Right cardiac atrium (tissue), 5 donors: ENCODE results near the gene CNPY3. TPM values are rescaled to one million over a fixed set of nuclear protein-coding genes. Genes with fewer than 3 reads are reported as not detected.

Experiments used
- ATAC-seq, 2 donors: fragments of 200-7000 bp; cut with Tn5 transposase; one replicate each; pipeline versions ENCODE4 v1.8.0 to v1.9.1; 2020; ENCODE audit warnings: moderate library complexity in 2 of 2, mild to moderate bottlenecking in 1 of 2
- DNase-seq, 3 donors: peaks; one replicate each; pipeline ENCODE4 v3.0.0-alpha.2; 2020
- H3K27ac ChIP-seq: one replicate; pipeline ENCODE4 v1.5.1; 2013; ENCODE audit warnings: mild to moderate bottlenecking, low read length, control low read depth, moderate library complexity
- H3K27me3 ChIP-seq: one replicate; pipeline ENCODE4 v1.6.1; 2013; ENCODE audit not compliant: control insufficient read depth, insufficient read depth
- H3K4me1 ChIP-seq: one replicate; pipeline ENCODE4 v1.6.1; 2013; ENCODE audit warnings: low read length; ENCODE audit not compliant: control insufficient read depth, insufficient read depth
- H3K4me3 ChIP-seq: one replicate; pipeline ENCODE4 v1.5.1; 2013; ENCODE audit warnings: low read length, control low read depth
- H3K9me3 ChIP-seq: one replicate; pipeline ENCODE4 v1.6.1; 2013; ENCODE audit warnings: low read length; ENCODE audit not compliant: control insufficient read depth
- WGBS: extraction: QIAGEN DNeasy Blood & Tissue Kit; methylation state at CpG from one replicate; pipeline ENCODE4 v1.1.7; 2013; 5-methylcytosine and 5-hydroxymethylcytosine counted together
- intact Hi-C, 4 donors: fragments of 100-400 bp; cut with DNase I; formaldehyde crosslinking; loops; one replicate each; pipeline versions ENCODE4 v1.11.0 to v1.14.0; 2022 to 2023
- polyA plus RNA-seq: library from polyadenylated mRNA; stranded (reverse); fragments of 200-250 nt; gene quantifications from one replicate; pipeline ENCODE4 v1.2.3, GENCODE V29; 2013
- total RNA-seq, 4 donors: library from RNA; stranded (reverse); fragmentation: NEBNext Ultra II Directional; extraction: Animal tissue kit (Norgen Biotek cat#: 25700); gene quantifications; one replicate each; pipeline ENCODE4 v1.2.1, GENCODE V29; 2021
- donor health status: healthy with polysubstance abuse.
- donor health status: DM: no; HTN: yes; CAD: no.
- donor health status: DM: no; HTN: no; CAD: no.
- donor health status: DM: no; HTN: yes; CAD: no; lungs with severe emphysema.
- donor health status: DM: yes; HTN: yes; CAD: no.

CNPY3 gene
- total and polyA plus RNA-seq, 5 donors, result 19.2 to 32.4 (median 27.0) TPM

- Histone ChIP-seq H3K27ac (no peak overlapping the region), H3K9me3 (no peaks in the 10 kb centered on the region), H3K4me1 (peaks cover 5% of the 10 kb centered on the region), H3K27me3 (no peaks in the 10 kb centered on the region), H3K4me3 (no peak overlapping the region)
- WGBS, result 96% methylated on average over 2 of the region's 2 CpGs
- intact Hi-C loops, result no loop called here
- DNase-seq, result peak in 1 of 3 donors; percentile 29
- no peak for ATAC-seq
Observed at GRCh38 chr6:42969431-42969830, 40.2 kb downstream of the CNPY3 start.

- ATAC-seq (no peak), DNase-seq (peak in 1 of 3 donors; percentile 18)
- intact Hi-C loops, result no loop called here
- H3K9me3 ChIP-seq, result no peaks in the 10 kb centered on the region
- no peak overlapping the region for H3K4me3 ChIP-seq
- 95% methylated on average over 4 of the region's 4 CpGs for WGBS
- H3K27me3 ChIP-seq, result no peaks in the 10 kb centered on the region
- peaks cover 5% of the 10 kb centered on the region for H3K4me1 ChIP-seq
- no peak overlapping the region for H3K27ac ChIP-seq
Observed at GRCh38 chr6:42969934-42970333, 40.7 kb downstream of the CNPY3 start.

- no peak for DNase-seq
- intact Hi-C loops, result no loop called here
- peak in 1 of 2 donors; percentile 13 for ATAC-seq
- WGBS, result 72% methylated on average over 4 of the region's 4 CpGs
- Histone ChIP-seq H3K4me1 (peaks cover 5% of the 10 kb centered on the region), H3K4me3 (no peak overlapping the region), H3K27me3 (no peaks in the 10 kb centered on the region), H3K27ac (no peak overlapping the region), H3K9me3 (no peaks in the 10 kb centered on the region)
Observed at GRCh38 chr6:42970871-42971612, 41.8 kb downstream of the CNPY3 start.

GRCh38 chr6:42971746-42972327, 42.6 kb downstream of the CNPY3 start:
- 63% methylated on average over 3 of the region's 3 CpGs for WGBS
- Histone ChIP-seq H3K27ac (no peak overlapping the region), H3K4me1 (peaks cover 5% of the 10 kb centered on the region), H3K9me3 (no peaks in the 10 kb centered on the region), H3K4me3 (no peak overlapping the region), H3K27me3 (no peaks in the 10 kb centered on the region)
- intact Hi-C loops, result no loop called here
- DNase-seq (no peak), ATAC-seq (no peak)

- Histone ChIP-seq H3K4me1 (peaks cover 5% of the 10 kb centered on the region), H3K4me3 (no peak overlapping the region), H3K27ac (no peak overlapping the region), H3K9me3 (no peaks in the 10 kb centered on the region), H3K27me3 (no peaks in the 10 kb centered on the region)
- intact Hi-C loops, result no loop called here
- DNase-seq (no peak), ATAC-seq (no peak)
- WGBS, result 83% methylated on average over 3 of the region's 3 CpGs
Observed at GRCh38 chr6:42973926-42974325, 44.6 kb downstream of the CNPY3 start.

- no peak overlapping the region for H3K4me3 ChIP-seq
- no peaks in the 10 kb centered on the region for H3K9me3 ChIP-seq
- ATAC-seq (no peak), DNase-seq (no peak)
- 74% methylated on average over 5 of the region's 5 CpGs for WGBS
- H3K27me3 ChIP-seq, result no peaks in the 10 kb centered on the region
- H3K4me1 ChIP-seq, result peaks cover 8% of the 10 kb centered on the region
- no peak overlapping the region for H3K27ac ChIP-seq
- intact Hi-C loops, result no loop called here
Observed at GRCh38 chr6:42974919-42975505, 45.7 kb downstream of the CNPY3 start.

GRCh38 chr6:42978487-42978838, 49.2 kb downstream of the CNPY3 start:
- Histone ChIP-seq H3K4me3 (peak overlapping the region; percentile 65), H3K9me3 (no peaks in the 10 kb centered on the region), H3K4me1 (peaks cover 3% of the 10 kb centered on the region), H3K27me3 (no peaks in the 10 kb centered on the region), H3K27ac (peak overlapping the region; percentile 55)
- DNase-seq, result peak; percentile 43 to 71 (median 69)
- peak; percentile 28 to 37 for ATAC-seq
- under 1% methylated on average over 28 of the region's 28 CpGs for WGBS
- intact Hi-C loops, result no loop called here

- peaks cover 3% of the 10 kb centered on the region for H3K4me1 ChIP-seq
Observed at GRCh38 chr6:42978839-42979522, 49.7 kb downstream of the CNPY3 start, which contains the start of gene PEX6. TSS of gene PEX6 (minus strand) at chr6:42979181. CDS start at chr6:42979150, 31 bp downstream.

GRCh38 chr6:42979523-42980177, 50.4 kb downstream of the CNPY3 start:
- DNase-seq, result no peak
- Histone ChIP-seq H3K27me3 (no peaks in the 10 kb centered on the region), H3K4me3 (peak overlapping the region; percentile 65), H3K9me3 (no peaks in the 10 kb centered on the region), H3K4me1 (peaks cover 3% of the 10 kb centered on the region), H3K27ac (peak overlapping the region; percentile 55)
- peak in 1 of 2 donors; percentile 3 for ATAC-seq
- intact Hi-C loops, result no loop called here
- WGBS, result 38% methylated on average over 9 of the region's 9 CpGs

More at GRCh38 chr6:42978839-42979522, 49.7 kb downstream of the CNPY3 start, which contains the start of gene PEX6:
- H3K27me3 ChIP-seq, result no peaks in the 10 kb centered on the region
- H3K9me3 ChIP-seq, result no peaks in the 10 kb centered on the region
- peak within 1 kb of the TSS; percentile 55 for H3K27ac ChIP-seq
- under 1% methylated on average over 59 of the region's 59 CpGs for WGBS
- ATAC-seq (peak; percentile 96 to 97), DNase-seq (peak; percentile 94 to 97 (median 96))
- peak within 1 kb of the TSS; percentile 65 for H3K4me3 ChIP-seq
- intact Hi-C loops, result no loop called here

- no peak overlapping the region for H3K27ac ChIP-seq
- no peaks in the 10 kb centered on the region for H3K9me3 ChIP-seq
- H3K4me3 ChIP-seq, result no peak overlapping the region
- ATAC-seq, result no peak
- DNase-seq, result no peak
- intact Hi-C loops, result no loop called here
- H3K4me1 ChIP-seq, result peaks cover 17% of the 10 kb centered on the region
- WGBS, result 74% methylated on average over 5 of the region's 5 CpGs
- H3K27me3 ChIP-seq, result no peaks in the 10 kb centered on the region
Observed at GRCh38 chr6:42981836-42982235, 52.6 kb downstream of the CNPY3 start.
